Measurements from ENCODE around the gene SHCBP1. TPM values are rescaled to one million over a fixed set of nuclear protein-coding genes. Genes with fewer than 3 reads are reported as not detected.

SHCBP1 gene
- total and polyA plus RNA-seq, 2 experiments from 2014 or later = 7.3 to 14.9 TPM

GRCh38 chr16:46618516-46618915 is 2.7 kb downstream of the SHCBP1 start:
- no peak overlapping the region for H3K27ac Mint-ChIP-seq
- H3K4me1 Mint-ChIP-seq = peaks cover 6% of the 10 kb centered on the region; the same call in 2 of the 3 replicates
- no peaks in the 10 kb centered on the region for H3K27me3 ChIP-seq (ENCODE audit: insufficient read depth)
- no peak overlapping the region for H3K4me3 Mint-ChIP-seq
- H3K79me2 ChIP-seq (replicated peaks; ENCODE audit: insufficient read depth) = peaks cover 49% of the 10 kb centered on the region
- no peaks in the 10 kb centered on the region for H3K9me3 Mint-ChIP-seq
- peaks cover 6% of the 10 kb centered on the region; the same call in 1 of the 2 replicates for H4K20me1 ChIP-seq (replicated peaks; ENCODE audit: insufficient read depth)
- TF ChIP-seq ZNF114 (CRISPR knock-in tag; IDR thresholded peaks at IDR 0.05) (no peak), CTCF (conservative IDR thresholded peaks at IDR 0.05; ENCODE audit: low read depth in 2 of 2) (no peak), EZH2phosphoT487 (IDR thresholded peaks at IDR 0.05; ENCODE audit: unreplicated experiment) (no peak), STAT1 (IDR thresholded peaks at IDR 0.05; ENCODE audit: unreplicated experiment) (no peak), POLR2AphosphoS5 (IDR thresholded peaks at IDR 0.05; ENCODE audit: low read depth) (no peak), ETS1 (IDR thresholded peaks at IDR 0.05) (no peak), JUNB (IDR thresholded peaks at IDR 0.05; ENCODE audit: unreplicated experiment) (no peak), CREB1 (CRISPR knock-in tag; IDR thresholded peaks at IDR 0.05; ENCODE audit: low read depth) (no peak), ZNF331 (CRISPR knock-in tag; IDR thresholded peaks at IDR 0.05; ENCODE audit: low read depth) (no peak), REST (IDR thresholded peaks at IDR 0.05; ENCODE audit: unreplicated experiment) (no peak), ZNF462 (CRISPR knock-in tag; IDR thresholded peaks at IDR 0.05) (no peak)
- peaks cover 7% of the 10 kb centered on the region for H3K27me3 Mint-ChIP-seq (ENCODE audit: insufficient read depth, low read depth, poor library complexity)
- peaks cover 23% of the 10 kb centered on the region for H3K36me3 ChIP-seq (ENCODE audit: insufficient read depth)
- no peaks in the 10 kb centered on the region for H3F3A ChIP-seq (replicated peaks; ENCODE audit: low read depth)
- ATAC-seq = no peak
- no peak overlapping the region for H3K27ac ChIP-seq (ENCODE audit: low read depth)
- 0 out of 2 replicates have a peak overlapping the region, but pooled peaks have one; percentile 40 for H3K4me2 ChIP-seq
- H3K4me1 ChIP-seq (ENCODE audit: insufficient read depth) = peaks cover 11% of the 10 kb centered on the region
- no peaks in the 10 kb centered on the region for H3K9me2 ChIP-seq (ENCODE audit: insufficient read depth)
- H2AFZ ChIP-seq = no peak overlapping the region
- no peak overlapping the region for H3K4me3 ChIP-seq
- DNase-seq (ENCODE audit: low spot score) = no peak
- H3K36me3 Mint-ChIP-seq (ENCODE audit: low read depth) = peaks cover 36% of the 10 kb centered on the region
